Measurements from ENCODE around the gene ZNF746.
A peak's percentile ranks its signal among the peaks of the same experiment; 100 is the strongest.

ZNF746 gene

GRCh38 chr7:149471289-149471953 lies 26.2 kb downstream of the ZNF746 start:
- Histone ChIP-seq H3K9ac (ENCODE audit: low read depth, low read length) (no peak overlapping the region), H3K36me3 (ENCODE audit: control insufficient read depth, insufficient read depth, low read length) (peaks cover 32% of the 10 kb centered on the region), H3K4me3 (ENCODE audit: low read depth, low read length) (no peak overlapping the region), H3K27ac (ENCODE audit: low read depth, low read length) (no peak overlapping the region), H3K9me3 (ENCODE audit: control insufficient read depth, insufficient read depth, low read length) (0 out of 2 replicates have a peak, but pooled peaks cover 4% of the 10 kb centered on the region), H3K27me3 (ENCODE audit: control insufficient read depth, insufficient read depth, low read length) (no peaks in the 10 kb centered on the region), H3K4me1 (ENCODE audit: control insufficient read depth, insufficient read depth, low read length) (no peaks in the 10 kb centered on the region)

- peaks cover 9% of the 10 kb centered on the region; the same call in 1 of the 2 replicates for H3K9me3 ChIP-seq (ENCODE audit: control insufficient read depth, insufficient read depth, low read length)
Measured at GRCh38 chr7:149469806-149470205, 27.8 kb downstream of the ZNF746 start.

GRCh38 chr7:149468208-149468607 lies 29.4 kb downstream of the ZNF746 start:
- H3K9ac ChIP-seq (ENCODE audit: low read depth, low read length) = no peak overlapping the region
- H3K27ac ChIP-seq (ENCODE audit: low read depth, low read length) = no peak overlapping the region
- no peaks in the 10 kb centered on the region for H3K4me1 ChIP-seq (ENCODE audit: control insufficient read depth, insufficient read depth, low read length)
- H3K36me3 ChIP-seq (ENCODE audit: control insufficient read depth, insufficient read depth, low read length) = peaks cover 5% of the 10 kb centered on the region
- H3K9me3 ChIP-seq (ENCODE audit: control insufficient read depth, insufficient read depth, low read length) = peaks cover 9% of the 10 kb centered on the region; the same call in 1 of the 2 replicates
- no peak overlapping the region for H3K4me3 ChIP-seq (ENCODE audit: low read depth, low read length)
- H3K27me3 ChIP-seq (ENCODE audit: control insufficient read depth, insufficient read depth, low read length) = no peaks in the 10 kb centered on the region

More at GRCh38 chr7:149469806-149470205, 27.8 kb downstream of the ZNF746 start:
- Histone ChIP-seq H3K27me3 (ENCODE audit: control insufficient read depth, insufficient read depth, low read length) (no peaks in the 10 kb centered on the region), H3K4me1 (ENCODE audit: control insufficient read depth, insufficient read depth, low read length) (no peaks in the 10 kb centered on the region), H3K9ac (ENCODE audit: low read depth, low read length) (no peak overlapping the region), H3K36me3 (ENCODE audit: control insufficient read depth, insufficient read depth, low read length) (peaks cover 18% of the 10 kb centered on the region), H3K4me3 (ENCODE audit: low read depth, low read length) (no peak overlapping the region), H3K27ac (ENCODE audit: low read depth, low read length) (no peak overlapping the region)

- Histone ChIP-seq H3K27ac (ENCODE audit: low read depth, low read length) (no peak overlapping the region), H3K9me3 (ENCODE audit: control insufficient read depth, insufficient read depth, low read length) (peaks cover 9% of the 10 kb centered on the region; the same call in 1 of the 2 replicates), H3K4me3 (ENCODE audit: low read depth, low read length) (no peak overlapping the region), H3K36me3 (ENCODE audit: control insufficient read depth, insufficient read depth, low read length) (no peaks in the 10 kb centered on the region), H3K9ac (ENCODE audit: low read depth, low read length) (no peak overlapping the region), H3K4me1 (ENCODE audit: control insufficient read depth, insufficient read depth, low read length) (no peaks in the 10 kb centered on the region), H3K27me3 (ENCODE audit: control insufficient read depth, insufficient read depth, low read length) (peaks cover 7% of the 10 kb centered on the region; the same call in 1 of the 2 replicates)
Measured at GRCh38 chr7:149467321-149467859, 30.2 kb downstream of the ZNF746 start.

- H3K27me3 ChIP-seq (ENCODE audit: control insufficient read depth, insufficient read depth, low read length) = peaks cover 17% of the 10 kb centered on the region
- H3K36me3 ChIP-seq (ENCODE audit: control insufficient read depth, insufficient read depth, low read length) = no peaks in the 10 kb centered on the region
- H3K4me3 ChIP-seq (ENCODE audit: low read depth, low read length) = no peak overlapping the region
- H3K9me3 ChIP-seq (ENCODE audit: control insufficient read depth, insufficient read depth, low read length) = peaks cover 9% of the 10 kb centered on the region; the same call in 1 of the 2 replicates
- no peaks in the 10 kb centered on the region for H3K4me1 ChIP-seq (ENCODE audit: control insufficient read depth, insufficient read depth, low read length)
- no peak overlapping the region for H3K9ac ChIP-seq (ENCODE audit: low read depth, low read length)
- no peak overlapping the region for H3K27ac ChIP-seq (ENCODE audit: low read depth, low read length)
Measured at GRCh38 chr7:149466364-149466763, 31.2 kb downstream of the ZNF746 start.

GRCh38 chr7:149463500-149464161 lies 34.0 kb downstream of the ZNF746 start:
- Histone ChIP-seq H3K27me3 (ENCODE audit: control insufficient read depth, insufficient read depth, low read length) (peaks cover 35% of the 10 kb centered on the region), H3K4me1 (ENCODE audit: control insufficient read depth, insufficient read depth, low read length) (no peaks in the 10 kb centered on the region), H3K9me3 (ENCODE audit: control insufficient read depth, insufficient read depth, low read length) (peaks cover 9% of the 10 kb centered on the region; the same call in 1 of the 2 replicates), H3K27ac (ENCODE audit: low read depth, low read length) (no peak overlapping the region), H3K9ac (ENCODE audit: low read depth, low read length) (no peak overlapping the region), H3K36me3 (ENCODE audit: control insufficient read depth, insufficient read depth, low read length) (no peaks in the 10 kb centered on the region), H3K4me3 (ENCODE audit: low read depth, low read length) (no peak overlapping the region)

- no peak overlapping the region for H3K4me3 ChIP-seq (ENCODE audit: low read depth, low read length)
- peaks cover 9% of the 10 kb centered on the region; the same call in 1 of the 2 replicates for H3K9me3 ChIP-seq (ENCODE audit: control insufficient read depth, insufficient read depth, low read length)
- peaks cover 39% of the 10 kb centered on the region for H3K27me3 ChIP-seq (ENCODE audit: control insufficient read depth, insufficient read depth, low read length)
- no peak overlapping the region for H3K9ac ChIP-seq (ENCODE audit: low read depth, low read length)
- H3K27ac ChIP-seq (ENCODE audit: low read depth, low read length) = no peak overlapping the region
- no peaks in the 10 kb centered on the region for H3K4me1 ChIP-seq (ENCODE audit: control insufficient read depth, insufficient read depth, low read length)
- no peaks in the 10 kb centered on the region for H3K36me3 ChIP-seq (ENCODE audit: control insufficient read depth, insufficient read depth, low read length)
Measured at GRCh38 chr7:149462101-149462520, 35.5 kb downstream of the ZNF746 start.

- no peaks in the 10 kb centered on the region for H3K4me1 ChIP-seq (ENCODE audit: control insufficient read depth, insufficient read depth, low read length)
- peak within 1 kb of the TSS; percentile 76 for H3K4me3 ChIP-seq (ENCODE audit: low read depth, low read length)
- H3K27ac ChIP-seq (ENCODE audit: low read depth, low read length) = peak within 1 kb of the TSS; percentile 54
- H3K9ac ChIP-seq (ENCODE audit: low read depth, low read length) = peak within 1 kb of the TSS; percentile 51; the same call in 1 of the 2 replicates
- H3K36me3 ChIP-seq (ENCODE audit: control insufficient read depth, insufficient read depth, low read length) = peaks cover under 1% of the 10 kb centered on the region; the same call in 1 of the 2 replicates
- H3K9me3 ChIP-seq (ENCODE audit: control insufficient read depth, insufficient read depth, low read length) = no peaks in the 10 kb centered on the region
- H3K27me3 ChIP-seq (ENCODE audit: control insufficient read depth, insufficient read depth, low read length) = peaks cover 39% of the 10 kb centered on the region
Measured at GRCh38 chr7:149460493-149461277, 36.9 kb downstream of the ZNF746 start, which contains the start of gene ZNF777. TSS of gene ZNF777 (minus strand) at chr7:149461062. CDS start at chr7:149456022, 5,040 bp downstream.

- peak overlapping the region; percentile 76; the same call in 1 of the 2 replicates for H3K4me3 ChIP-seq (ENCODE audit: low read depth, low read length)
- peaks cover 39% of the 10 kb centered on the region for H3K27me3 ChIP-seq (ENCODE audit: control insufficient read depth, insufficient read depth, low read length)
- no peak overlapping the region for H3K27ac ChIP-seq (ENCODE audit: low read depth, low read length)
- H3K9me3 ChIP-seq (ENCODE audit: control insufficient read depth, insufficient read depth, low read length) = no peaks in the 10 kb centered on the region
- peaks cover 9% of the 10 kb centered on the region for H3K36me3 ChIP-seq (ENCODE audit: control insufficient read depth, insufficient read depth, low read length)
- H3K4me1 ChIP-seq (ENCODE audit: control insufficient read depth, insufficient read depth, low read length) = no peaks in the 10 kb centered on the region
- no peak overlapping the region for H3K9ac ChIP-seq (ENCODE audit: low read depth, low read length)
Measured at GRCh38 chr7:149459540-149460452, 37.8 kb downstream of the ZNF746 start.

- H3K9me3 ChIP-seq (ENCODE audit: control insufficient read depth, insufficient read depth, low read length) = no peaks in the 10 kb centered on the region
Measured at GRCh38 chr7:149459201-149459539, 38.4 kb downstream of the ZNF746 start.

More at GRCh38 chr7:149459201-149459539, 38.4 kb downstream of the ZNF746 start:
- Histone ChIP-seq H3K9ac (ENCODE audit: low read depth, low read length) (no peak overlapping the region), H3K27me3 (ENCODE audit: control insufficient read depth, insufficient read depth, low read length) (peaks cover 39% of the 10 kb centered on the region), H3K27ac (ENCODE audit: low read depth, low read length) (no peak overlapping the region), H3K4me1 (ENCODE audit: control insufficient read depth, insufficient read depth, low read length) (no peaks in the 10 kb centered on the region), H3K36me3 (ENCODE audit: control insufficient read depth, insufficient read depth, low read length) (peaks cover 15% of the 10 kb centered on the region), H3K4me3 (ENCODE audit: low read depth, low read length) (peak overlapping the region; percentile 60; the same call in 1 of the 2 replicates)

Measured in HUES48 (cell line).